ENCODE results near the gene CDC14B. TPM values are rescaled to one million over a fixed set of nuclear protein-coding genes. Genes with fewer than 3 reads are reported as not detected.

Gene CDC14B
- polyA plus RNA-seq, 4 donors = 23.6 to 32.9 (median 27.2) TPM

DNA sequence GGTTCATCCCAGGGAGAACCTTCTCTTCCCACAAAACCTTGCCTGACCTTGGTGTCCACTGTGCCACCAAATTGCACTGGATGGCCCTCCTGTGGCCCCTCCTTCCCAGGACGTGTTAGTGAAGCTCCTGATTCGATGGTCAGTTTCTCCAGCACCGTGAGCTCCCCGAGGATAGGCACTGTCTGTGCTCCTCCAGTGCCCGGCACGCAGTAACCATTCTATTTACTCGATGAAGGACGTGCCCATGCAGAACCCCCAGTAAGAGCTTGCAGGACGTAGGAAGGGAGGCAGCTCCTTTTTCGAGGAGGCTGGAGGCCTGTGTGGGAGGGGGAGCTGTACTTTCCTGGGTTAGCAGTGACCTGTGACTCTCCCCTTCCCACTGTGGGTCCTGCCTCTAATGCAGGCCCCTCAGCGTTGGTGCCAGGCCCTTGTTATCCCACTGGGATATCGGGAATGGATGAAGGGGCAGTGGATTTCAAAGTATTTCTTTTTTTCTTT lies 130.1 kb downstream of the CDC14B start:
- DNase-seq (ENCODE audit: low read depth in 4 of 4, low spot score in 2 of 4) = no peak

DNA sequence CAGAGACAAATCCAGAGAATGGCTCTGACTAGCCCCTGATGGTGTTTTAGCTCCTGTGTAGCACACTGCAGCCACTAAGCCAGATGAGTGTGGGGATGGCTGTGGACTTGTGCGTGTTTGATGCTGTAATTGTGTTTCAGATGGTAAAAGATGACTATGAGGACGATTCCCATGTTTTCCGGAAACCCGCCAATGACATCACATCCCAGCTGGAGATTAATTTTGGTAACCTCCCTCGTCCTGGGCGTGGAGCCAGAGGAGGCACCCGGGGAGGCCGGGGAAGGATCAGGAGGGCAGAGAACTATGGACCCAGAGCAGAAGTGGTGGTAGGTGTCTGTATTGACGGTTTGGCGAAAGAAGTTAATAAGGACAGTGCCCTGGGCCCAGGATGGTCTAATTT lies 131.7 kb downstream of the CDC14B start:
- no peak for DNase-seq (ENCODE audit: low read depth in 4 of 4, low spot score in 2 of 4)

DNA sequence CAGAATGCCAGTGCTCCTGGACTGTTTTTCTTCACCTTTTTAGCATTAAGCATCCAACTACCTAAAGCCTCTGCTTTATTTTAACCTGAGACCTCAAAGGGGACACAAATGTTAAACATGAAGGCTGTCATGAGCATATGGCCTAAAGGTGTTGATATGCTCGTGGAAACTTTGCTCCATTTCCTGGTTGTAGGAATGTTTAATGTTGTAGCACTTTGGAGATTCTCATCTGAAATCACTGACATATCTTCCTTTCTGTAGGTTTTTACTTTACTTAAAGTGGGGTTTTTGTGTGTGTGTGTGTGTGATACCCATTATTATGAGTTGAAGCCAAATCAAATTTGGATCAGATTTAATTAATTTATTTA lies 132.6 kb downstream of the CDC14B start:
- DNase-seq (ENCODE audit: low read depth in 4 of 4, low spot score in 2 of 4) = no peak

DNA sequence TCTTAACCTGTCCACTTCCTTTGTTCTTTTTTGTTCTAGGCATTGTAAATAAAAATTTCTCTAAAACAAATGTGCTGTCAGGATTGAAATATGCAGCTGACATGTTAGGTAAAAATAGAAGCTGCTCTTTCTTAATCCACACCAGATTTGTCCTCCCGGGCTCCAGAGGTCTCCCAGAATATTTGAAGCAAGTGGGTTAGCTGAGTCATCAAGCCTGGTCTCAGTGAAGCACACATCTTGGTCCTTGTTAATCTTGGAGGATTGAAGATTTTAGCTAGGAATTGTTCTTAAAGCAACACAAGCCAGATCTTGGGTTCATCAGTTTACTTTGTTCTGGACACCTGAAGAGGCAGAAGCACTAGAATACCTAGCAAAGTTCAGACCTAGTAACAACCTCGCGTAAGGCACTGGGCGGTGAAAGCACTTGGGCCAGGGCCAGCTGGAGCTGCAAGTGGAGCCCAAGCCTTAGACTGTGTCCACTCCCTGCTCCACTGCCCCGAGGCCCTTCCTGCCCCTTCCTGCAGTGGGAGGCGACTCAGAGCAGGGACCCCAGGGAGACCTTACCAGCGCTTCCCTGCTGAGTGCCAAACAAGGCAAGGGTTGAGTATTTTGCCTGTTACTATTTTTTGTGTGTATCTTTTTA lies 133.1 kb downstream of the CDC14B start:
- DNase-seq (ENCODE audit: low read depth in 4 of 4, low spot score in 2 of 4) = no peak

DNA sequence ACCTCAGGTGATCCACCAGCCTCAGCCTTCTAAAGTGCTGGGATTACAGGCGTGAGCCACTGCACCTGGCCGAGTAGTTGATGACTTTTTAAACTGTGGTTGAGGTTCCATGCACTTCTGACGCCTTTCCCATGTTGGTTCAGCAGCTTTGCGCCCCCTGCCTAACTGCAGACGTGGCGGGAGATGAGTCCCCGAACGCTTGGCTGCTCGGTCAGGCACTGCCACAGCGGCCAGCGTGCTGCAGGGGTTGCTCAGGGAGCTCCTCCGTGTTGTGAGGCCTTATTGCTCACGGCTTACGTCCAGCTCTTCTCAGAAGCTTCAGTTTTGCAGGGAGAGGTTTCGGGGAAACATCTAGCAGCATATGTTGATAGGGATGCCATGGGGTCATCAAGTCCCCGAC lies 134.4 kb downstream of the CDC14B start:
- no peak for DNase-seq (ENCODE audit: low read depth in 4 of 4, low spot score in 2 of 4)

DNA sequence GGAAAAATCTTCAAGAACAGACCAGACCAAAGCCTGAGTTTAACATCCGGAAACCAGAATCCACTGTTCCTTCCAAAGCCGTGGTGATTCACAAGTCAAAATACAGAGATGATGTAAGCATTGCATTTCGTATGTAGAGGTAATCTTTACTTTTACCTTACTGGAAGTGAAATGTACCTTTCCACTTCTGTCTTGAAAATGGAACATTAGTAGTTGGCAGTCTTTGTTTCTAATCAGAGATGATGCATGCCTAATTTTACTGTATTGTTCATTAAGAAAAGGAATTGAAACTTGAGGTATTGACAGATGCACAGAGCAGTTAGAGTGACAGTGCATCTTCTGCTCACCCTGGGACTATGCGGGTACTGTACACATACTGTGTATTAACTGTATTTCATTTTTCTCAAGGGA lies 135.1 kb downstream of the CDC14B start:
- no peak for DNase-seq (ENCODE audit: low read depth in 4 of 4, low spot score in 2 of 4)

DNA sequence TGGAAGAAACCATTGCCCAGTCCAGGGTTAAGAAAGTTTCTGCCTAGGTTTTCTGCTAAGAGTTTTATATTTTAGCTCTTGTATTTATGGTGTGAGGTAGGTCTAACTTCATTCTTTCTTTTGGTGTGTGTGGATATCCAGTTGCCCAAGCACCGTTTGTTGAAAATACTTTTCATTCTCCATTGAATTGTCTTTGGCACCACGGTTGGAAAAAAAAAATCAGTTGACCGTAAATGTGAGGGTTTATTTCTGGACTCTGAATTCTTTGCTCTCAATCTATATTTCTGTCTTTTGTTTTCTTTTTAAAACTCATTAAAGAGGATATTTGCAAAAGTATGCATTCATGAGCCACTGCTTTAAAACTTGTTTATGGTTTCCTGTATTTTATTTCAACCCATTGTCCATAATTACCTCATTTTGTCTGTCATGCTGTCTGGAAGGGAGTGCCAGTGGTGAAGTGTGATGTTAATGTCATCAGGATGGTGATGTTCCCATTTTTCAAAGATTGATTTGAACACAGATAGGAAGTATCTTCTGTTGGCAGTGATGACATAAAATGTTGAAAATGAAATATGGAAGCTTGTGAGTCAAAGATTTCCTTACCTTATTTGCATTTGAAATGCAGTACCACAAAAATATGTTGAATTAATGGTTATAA lies 135.8 kb downstream of the CDC14B start:
- no peak for DNase-seq (ENCODE audit: low read depth in 4 of 4, low spot score in 2 of 4)

DNA sequence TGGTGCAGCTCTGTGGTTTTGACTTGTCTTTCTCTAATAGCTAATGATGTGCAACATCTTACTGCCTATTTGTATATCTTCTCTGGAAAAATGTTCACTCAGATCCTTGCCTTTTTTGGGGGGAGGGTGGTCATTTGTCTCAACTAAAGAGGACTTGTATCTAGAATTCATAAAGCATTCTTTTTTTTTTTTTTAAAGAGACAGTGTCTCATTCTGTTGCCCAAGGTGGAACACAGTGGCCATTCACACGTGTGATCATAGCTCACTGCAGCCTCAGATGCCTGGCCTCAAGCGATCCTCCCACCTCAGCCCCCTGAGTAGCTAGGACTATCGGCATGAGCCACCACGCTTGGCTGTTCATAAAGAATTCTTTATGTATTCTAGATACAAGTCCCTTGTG lies 136.4 kb downstream of the CDC14B start:
- no peak for DNase-seq (ENCODE audit: low read depth in 4 of 4, low spot score in 2 of 4)

DNA sequence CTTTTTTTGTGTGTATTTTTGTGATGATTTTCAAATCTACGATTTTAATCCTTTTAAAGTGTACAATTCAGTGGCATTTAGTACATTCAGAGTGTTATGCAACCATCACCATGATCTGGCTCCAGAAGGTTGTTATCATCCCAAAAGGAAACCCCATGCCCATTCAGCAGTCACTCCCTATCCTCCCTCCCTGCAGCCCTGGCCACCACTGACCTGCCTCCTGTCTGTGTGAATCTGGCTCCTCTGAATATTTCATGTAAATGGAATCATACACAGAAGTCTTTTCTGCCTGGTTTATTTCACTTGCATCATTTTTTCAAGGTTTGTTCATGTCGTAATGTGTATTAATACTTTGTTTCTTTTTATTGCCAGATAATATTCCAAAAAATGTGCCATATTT lies 137.2 kb downstream of the CDC14B start:
- no peak for DNase-seq (ENCODE audit: low read depth in 4 of 4, low spot score in 2 of 4)

DNA sequence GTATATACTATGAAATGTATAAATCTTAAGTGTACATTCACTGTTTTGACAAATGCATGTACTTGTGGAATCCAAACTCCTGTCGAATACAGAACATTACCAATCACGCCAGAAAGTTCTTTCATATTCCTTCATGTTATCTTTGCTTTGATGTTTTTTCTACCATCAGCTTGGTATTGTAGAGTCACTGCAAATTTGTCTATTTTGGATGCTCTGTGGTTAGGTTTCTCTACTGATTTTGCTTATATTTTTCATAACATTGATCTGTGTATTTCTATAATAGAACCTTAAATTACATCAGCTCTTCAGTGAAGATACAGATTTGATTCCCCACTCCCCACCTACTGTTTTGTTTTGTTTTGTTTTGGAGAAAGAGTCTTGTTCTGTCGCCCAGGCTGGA lies 138.9 kb downstream of the CDC14B start:
- DNase-seq (ENCODE audit: low read depth in 4 of 4, low spot score in 2 of 4) = no peak

DNA sequence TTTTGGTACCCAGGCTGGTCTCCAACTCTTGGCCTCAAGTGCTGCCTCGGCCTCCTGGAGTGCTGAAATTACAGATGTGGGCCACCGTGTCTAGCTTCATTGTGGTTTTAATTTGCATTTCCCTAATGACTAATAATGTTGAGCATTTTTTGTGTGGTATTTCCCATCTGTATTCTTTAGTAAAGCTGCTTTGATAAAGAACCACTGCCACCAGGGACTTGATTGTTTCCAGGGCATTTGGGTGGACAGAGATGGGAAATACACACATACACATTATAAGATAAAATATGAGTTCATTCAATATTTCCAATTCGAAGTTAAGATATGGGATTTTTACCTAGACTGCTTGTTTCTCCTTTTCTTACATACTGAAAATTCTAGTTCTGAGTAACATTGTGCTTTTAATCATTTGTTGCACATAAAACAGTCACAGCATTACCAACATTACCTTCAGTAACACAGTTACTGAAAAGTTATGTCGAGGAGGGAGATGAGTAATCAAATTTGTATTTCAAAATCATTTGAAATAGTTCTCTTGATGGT lies 140.7 kb downstream of the CDC14B start:
- no peak for DNase-seq (ENCODE audit: low read depth in 4 of 4, low spot score in 2 of 4)

DNA sequence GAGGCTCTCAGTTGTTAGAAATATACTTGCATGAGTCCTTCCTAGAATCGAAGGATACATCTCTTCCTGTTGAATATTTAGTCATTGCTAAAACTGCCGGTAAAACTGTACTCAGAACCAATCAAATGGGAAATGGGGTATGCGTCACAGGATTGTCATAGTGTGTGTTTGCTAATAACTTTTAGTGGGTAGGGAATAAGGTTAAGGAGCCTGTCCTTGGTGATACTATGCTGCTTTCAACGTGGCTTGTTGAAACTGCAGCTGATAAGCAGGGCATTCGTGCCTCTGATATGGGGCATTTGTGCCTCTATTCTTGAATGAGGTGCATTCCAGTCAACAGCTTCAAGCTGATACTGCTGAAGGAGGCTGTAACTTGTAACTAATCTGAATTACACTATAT lies 143.1 kb downstream of the CDC14B start:
- DNase-seq (ENCODE audit: low read depth in 4 of 4, low spot score in 2 of 4) = no peak

DNA sequence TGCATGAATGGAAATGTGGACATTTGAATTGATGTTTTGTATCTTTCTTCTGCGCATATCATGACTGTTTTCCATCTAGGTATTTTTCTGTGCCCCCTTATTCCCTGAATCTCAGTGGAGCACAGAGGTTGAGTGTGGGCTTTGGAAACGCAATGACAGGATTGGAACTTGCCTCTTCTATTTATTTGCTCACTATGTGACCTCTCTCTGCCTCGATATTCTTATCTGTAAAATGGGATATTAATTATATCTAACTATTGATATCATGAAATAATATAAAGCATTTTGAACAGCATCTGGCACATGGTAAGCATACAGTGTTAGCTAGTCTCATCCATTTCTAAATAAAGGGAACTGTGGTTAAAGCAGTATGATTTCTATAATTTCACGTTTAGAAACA lies 143.6 kb downstream of the CDC14B start:
- DNase-seq (ENCODE audit: low read depth in 4 of 4, low spot score in 2 of 4) = no peak

DNA sequence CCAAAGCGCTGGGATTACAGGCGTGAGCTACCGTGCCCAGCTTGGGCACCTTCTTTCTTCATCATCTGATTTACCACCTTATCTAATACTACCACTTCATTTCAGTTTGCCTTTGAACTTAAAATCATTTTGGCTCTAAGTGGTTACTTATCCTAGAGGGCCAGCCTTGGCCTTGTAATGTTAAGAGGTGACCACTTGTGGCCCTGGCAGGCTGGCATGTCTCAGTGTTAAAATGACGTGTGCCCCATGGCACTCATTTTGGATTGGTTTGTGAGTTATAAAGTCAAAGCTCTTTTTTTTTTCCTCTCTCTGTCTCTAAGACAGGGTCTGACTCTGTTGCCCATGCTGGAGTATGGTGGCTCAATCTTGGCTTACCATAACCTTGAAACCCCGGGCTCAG lies 151.9 kb downstream of the CDC14B start:
- DNase-seq (ENCODE audit: low read depth in 4 of 4, low spot score in 2 of 4) = no peak

DNA sequence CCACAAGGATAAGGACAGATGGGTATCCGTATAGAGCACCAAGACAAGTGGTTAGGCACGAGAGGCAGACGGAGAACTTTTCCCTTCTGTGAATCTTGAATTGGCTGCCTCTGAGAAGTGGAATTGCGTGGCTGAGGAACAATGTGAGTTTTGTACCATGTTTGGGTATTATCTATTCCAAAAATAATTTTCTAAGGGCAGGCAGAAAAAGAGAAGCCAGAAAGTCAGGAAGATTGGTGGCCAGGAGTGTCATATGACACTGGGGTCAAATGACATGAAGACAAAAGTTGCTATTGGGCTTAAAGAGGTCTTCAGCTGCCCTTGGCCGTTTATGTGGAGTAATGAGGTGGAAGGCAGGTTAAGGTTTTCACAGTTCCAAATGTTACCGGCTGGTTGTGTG lies 155.2 kb downstream of the CDC14B start:
- no peak for DNase-seq (ENCODE audit: low read depth in 4 of 4, low spot score in 2 of 4)

DNA sequence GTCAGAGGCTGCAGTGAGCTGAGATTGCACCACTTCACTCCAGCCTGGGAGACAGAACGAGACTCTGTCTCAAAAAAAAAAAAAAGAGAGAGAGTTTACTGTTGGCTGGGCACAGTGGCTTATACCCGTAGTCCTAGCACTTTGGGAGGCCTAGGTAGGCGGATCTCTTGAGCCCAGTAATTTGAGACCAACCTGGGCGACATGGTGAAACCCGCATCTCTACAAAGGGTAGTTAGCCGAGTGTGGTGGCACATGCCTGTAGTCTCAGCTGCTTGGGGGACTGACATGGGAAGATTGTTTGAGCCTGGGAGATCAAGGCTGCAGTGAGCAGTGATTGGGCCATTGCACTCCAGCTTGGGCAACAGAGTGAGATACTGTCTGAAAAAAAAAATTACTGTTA lies 157.1 kb downstream of the CDC14B start:
- no peak for DNase-seq (ENCODE audit: low read depth in 4 of 4, low spot score in 2 of 4)

DNA sequence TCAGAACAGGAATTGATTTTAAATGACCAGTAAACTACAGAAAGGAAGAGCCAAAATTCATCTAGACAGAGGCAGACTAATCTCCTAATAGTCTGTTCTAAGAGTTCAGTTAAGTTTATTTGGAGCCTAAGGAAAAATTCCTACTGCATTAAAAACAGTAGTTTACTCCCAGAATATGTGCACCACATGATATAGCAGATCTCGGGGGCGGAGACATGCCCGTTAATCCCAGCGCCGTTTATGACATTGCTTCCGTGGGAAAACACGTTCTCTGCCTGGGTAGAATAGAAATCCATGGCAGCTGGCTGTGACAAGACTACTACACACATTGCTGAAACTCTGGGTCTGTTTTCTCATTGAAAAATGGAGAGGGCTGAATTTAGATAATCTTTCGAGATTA lies 158.3 kb downstream of the CDC14B start:
- no peak for DNase-seq (ENCODE audit: low read depth in 4 of 4, low spot score in 2 of 4)

DNA sequence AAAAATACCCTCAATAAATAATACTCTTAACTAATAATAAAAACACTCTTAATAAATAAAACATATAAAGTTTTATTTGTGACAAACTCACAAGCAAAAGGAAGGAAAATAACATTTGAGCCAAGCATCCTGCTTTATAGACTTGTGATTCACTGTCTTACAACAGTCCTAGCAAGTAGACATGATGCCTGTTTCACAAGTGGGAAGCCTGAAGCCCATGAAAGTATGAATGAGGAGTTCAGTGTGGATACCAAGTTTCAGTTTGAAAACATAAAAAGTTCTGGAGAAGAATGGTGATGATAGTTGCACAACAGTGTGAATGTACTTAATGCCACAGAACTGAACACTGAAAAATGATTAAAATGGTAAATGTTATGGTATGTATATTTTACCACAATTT lies 158.8 kb downstream of the CDC14B start:
- no peak for DNase-seq (ENCODE audit: low read depth in 4 of 4, low spot score in 2 of 4)

DNA sequence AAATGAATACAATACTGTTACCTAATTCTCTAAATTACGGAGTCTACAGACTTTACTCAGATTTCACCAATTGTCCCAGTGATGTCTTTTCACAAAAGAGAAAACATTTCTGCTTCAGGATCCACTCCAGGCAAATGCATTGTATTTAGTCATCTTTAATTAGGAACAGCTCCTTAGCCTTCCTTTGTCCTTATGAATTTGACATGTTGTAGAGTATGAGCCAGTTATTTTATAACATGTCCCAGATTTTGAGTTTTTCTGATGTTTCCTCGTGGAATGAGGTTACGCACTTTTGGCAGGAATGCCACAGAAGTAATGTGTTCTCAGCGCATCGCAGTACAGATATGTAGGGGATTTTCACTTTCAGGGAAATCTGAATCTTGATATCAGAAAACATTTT lies 159.2 kb downstream of the CDC14B start:
- no peak for DNase-seq (ENCODE audit: low read depth in 4 of 4, low spot score in 2 of 4)

DNA sequence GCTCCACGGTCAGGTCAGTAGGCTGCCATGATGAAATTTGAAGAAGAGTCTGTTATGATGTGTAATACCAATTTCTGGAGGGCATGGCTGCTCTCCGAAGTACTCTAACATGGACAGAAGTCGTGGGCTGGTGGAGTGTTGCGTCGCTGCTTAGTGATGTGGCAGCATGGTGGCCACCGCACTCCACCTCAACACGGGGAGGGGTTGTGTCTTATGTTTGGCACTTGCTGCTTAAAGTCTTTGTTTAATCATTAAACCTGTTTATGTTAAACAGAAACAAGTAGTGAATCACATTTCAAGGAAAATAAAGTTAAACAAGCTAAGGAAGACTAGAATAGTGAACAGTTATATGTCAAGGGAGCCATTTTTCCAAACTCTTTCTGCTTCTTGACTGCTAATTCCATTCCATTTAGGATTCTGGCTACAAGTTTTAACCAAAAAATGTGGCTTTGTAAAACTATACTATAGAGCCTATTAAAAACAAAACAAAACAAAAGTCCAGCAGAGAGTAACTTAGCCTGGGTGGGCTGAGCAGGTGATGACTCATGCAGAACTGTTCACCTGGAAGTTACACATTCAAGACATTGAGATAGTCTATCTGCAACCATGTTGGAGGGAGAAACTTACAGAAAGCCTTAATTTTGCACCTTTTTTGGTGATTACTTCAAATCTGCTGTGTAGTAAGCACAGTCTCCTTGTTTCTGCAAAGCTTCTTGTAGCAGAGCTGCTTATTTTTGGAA lies 160.2 kb downstream of the CDC14B start:
- DNase-seq (ENCODE audit: low read depth in 4 of 4, low spot score in 2 of 4) = no peak

DNA sequence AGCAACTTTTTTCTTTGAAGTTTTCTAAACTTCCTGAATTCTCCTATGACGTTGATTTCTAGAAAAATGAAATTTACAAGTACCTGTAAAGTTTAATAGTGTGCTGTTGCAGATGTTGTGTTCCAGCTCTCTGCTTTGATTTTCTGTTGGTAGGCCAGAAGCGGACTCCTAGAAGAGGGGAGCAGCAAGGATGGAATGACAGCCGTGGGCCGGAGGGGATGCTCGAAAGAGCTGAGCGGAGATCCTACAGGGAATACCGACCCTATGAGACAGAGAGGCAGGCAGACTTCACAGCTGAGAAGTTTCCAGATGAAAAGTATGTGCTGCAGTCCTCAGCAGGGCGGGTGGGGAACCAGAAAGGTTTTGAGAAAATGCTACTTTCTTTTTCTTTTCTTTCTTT lies 161.4 kb downstream of the CDC14B start:
- DNase-seq (ENCODE audit: low read depth in 4 of 4, low spot score in 2 of 4) = no peak

DNA sequence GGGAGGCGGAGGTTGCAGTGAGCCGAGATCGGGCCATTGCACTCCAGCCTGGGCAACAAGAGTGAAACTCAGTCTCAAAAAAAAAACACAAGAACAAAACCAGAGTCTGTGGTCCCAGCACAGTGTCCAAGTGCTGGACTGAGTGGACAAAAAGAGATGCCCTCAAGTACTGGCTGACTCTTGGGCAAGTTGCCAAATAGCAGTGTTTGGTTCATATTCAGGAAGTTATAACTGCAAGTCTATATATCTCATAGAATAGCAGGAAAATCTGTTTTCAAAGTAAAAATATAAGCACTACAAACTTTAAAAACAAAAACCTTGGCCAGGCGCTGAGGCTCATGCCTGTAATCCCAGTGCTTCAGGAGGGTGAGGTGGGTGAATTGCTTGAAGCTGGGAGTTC lies 162.4 kb downstream of the CDC14B start:
- no peak for DNase-seq (ENCODE audit: low read depth in 4 of 4, low spot score in 2 of 4)
